PC-9 (cell line): Measurements from ENCODE around the gene CMBL. TPM values are rescaled to one million over a fixed set of nuclear protein-coding genes. Genes with fewer than 3 reads are reported as not detected.
"Not testable (repeated sequence)": the region's sequence is repeated elsewhere in the genome, so short reads cannot be mapped to it uniquely, and the experiment has no call there.

Experiments
- BruUV-seq: library from RNA; stranded (reverse); fragments of 400-500 nt; replicated peaks from 2 replicates; lab custom pipeline; 2021; lab: Mats Ljungman, UMichigan
- CTCF ChIA-PET: fragments of 300-600 bp; sonication (Branson Sonifier 250); formaldehyde crosslinking; loops from one replicate; lab custom pipeline; 2022; ENCODE audit warnings: antibody characterized with exemption; lab: Charles Lee
- POLR2A ChIA-PET: fragments of 300-600 bp; sonication (Branson Sonifier 250); formaldehyde crosslinking; loops from one replicate; lab custom pipeline; 2022; ENCODE audit warnings: antibody characterized with exemption; ENCODE audit not compliant: unreplicated experiment; lab: Charles Lee
- DNase-seq, 2 experiments: peaks; one replicate each; pipeline versions ENCODE4 v3.0.0 to v3.0.0-alpha.2; 2015 to 2022; ENCODE audit warnings: mixed read lengths in 1 of 2
- H2AFZ ChIP-seq: fragments of 200-600 bp; sonication (generic); 2 replicates; pipeline ENCODE4 v1.8.1; 2017; ENCODE audit warnings: antibody characterized with exemption
- H3F3A ChIP-seq: fragments of 200-600 bp; sonication (generic); 2 replicates; pipeline ENCODE4 v1.8.1; 2017; ENCODE audit warnings: antibody characterized with exemption, mild to moderate bottlenecking, low read depth; ENCODE audit not compliant: insufficient read depth
- H3K27ac ChIP-seq: fragments of 200-600 bp; sonication (generic); 2 replicates; pipeline ENCODE4 v1.6.1; 2016; ENCODE audit warnings: mixed run types
- H3K27me3 ChIP-seq: fragments of 200-600 bp; sonication (generic); 2 replicates; pipeline ENCODE4 v1.6.1; 2016; ENCODE audit warnings: low read depth, mixed run types; ENCODE audit not compliant: insufficient read depth
- H3K36me3 ChIP-seq: fragments of 200-600 bp; sonication (generic); 2 replicates; pipeline ENCODE4 v1.6.1; 2016; ENCODE audit warnings: low read depth, mixed run types
- H3K4me1 ChIP-seq: fragments of 200-600 bp; sonication (generic); replicated peaks from 2 replicates; pipeline ENCODE4 v1.6.1; 2016; ENCODE audit warnings: mixed run types; ENCODE audit not compliant: insufficient read depth
- H3K4me2 ChIP-seq: fragments of 200-600 bp; sonication (generic); 2 replicates; pipeline ENCODE4 v1.6.1; 2017; ENCODE audit warnings: mixed run types
- H3K4me3 ChIP-seq: fragments of 200-600 bp; sonication (generic); 2 replicates; pipeline ENCODE4 v1.6.1; 2016; ENCODE audit warnings: mixed run types
- H3K79me2 ChIP-seq: fragments of 200-600 bp; sonication (generic); 2 replicates; pipeline ENCODE4 v1.6.1; 2017; ENCODE audit warnings: low read depth, mixed run types
- H3K9me2 ChIP-seq: fragments of 200-600 bp; sonication (generic); 2 replicates; pipeline ENCODE4 v1.8.1; 2017; ENCODE audit warnings: mild to moderate bottlenecking; ENCODE audit not compliant: insufficient read depth
- H3K9me3 ChIP-seq: fragments of 200-600 bp; sonication (generic); 2 replicates; pipeline ENCODE4 v1.8.1; 2016; ENCODE audit warnings: low read depth; ENCODE audit not compliant: insufficient read depth
- H4K20me1 ChIP-seq: fragments of 200-600 bp; sonication (generic); 2 replicates; pipeline ENCODE4 v1.8.1; 2017; ENCODE audit not compliant: insufficient read depth
- CTCF ChIP-seq: fragments of 200-600 bp; sonication (generic); conservative IDR thresholded peaks from 2 replicates; pipeline ENCODE4 v1.6.1; 2017; ENCODE audit warnings: mixed run types, antibody characterized with exemption, mild to moderate bottlenecking, moderate library complexity
- EZH2 ChIP-seq: fragments of 200-600 bp; sonication (generic); IDR thresholded peaks from 2 replicates; pipeline ENCODE4 v1.8.0; 2017; ENCODE audit warnings: antibody characterized with exemption, low read depth
- intact Hi-C: fragments of 100-400 bp; cut with micrococcal nuclease; formaldehyde crosslinking; loops from one replicate; pipeline ENCODE4 v1.10.0; 2022; ENCODE audit not compliant: unreplicated experiment
- total RNA-seq: library from RNA; stranded (reverse); gene quantifications from 2 replicates; pipeline ENCODE4 v1.2.3, GENCODE V29; 2021

Gene CMBL
- total RNA-seq, 1 experiment from 2014 or later = 286 TPM

GRCh38 chr5:10275991-10276390, 31.7 kb downstream of the CMBL start:
- no peak overlapping the region for H3K27ac ChIP-seq
- peaks cover 7% of the 10 kb centered on the region; the same call in 1 of the 2 replicates for H3K36me3 ChIP-seq
- H2AFZ ChIP-seq = no peak overlapping the region
- POLR2A ChIA-PET = no interaction called here
- H3K4me3 ChIP-seq = no peak overlapping the region
- H3K9me2 ChIP-seq = no peaks in the 10 kb centered on the region
- no peak overlapping the region for H3K4me2 ChIP-seq
- no peak for TF ChIP-seq EZH2
- no peak for TF ChIP-seq CTCF
- no peaks in the 10 kb centered on the region for H3K79me2 ChIP-seq
- H3K27me3 ChIP-seq = no peaks in the 10 kb centered on the region
- H4K20me1 ChIP-seq = no peaks in the 10 kb centered on the region
- peaks cover 5% of the 10 kb centered on the region for H3F3A ChIP-seq
- BruUV-seq = no TSS peak
- CTCF ChIA-PET = no interaction called here
- H3K4me1 ChIP-seq = no peaks in the 10 kb centered on the region
- intact Hi-C loops = no loop called here
- H3K9me3 ChIP-seq = no peaks in the 10 kb centered on the region
- DNase-seq = no peak

- Histone ChIP-seq H3K79me2 (no peaks in the 10 kb centered on the region), H3K4me3 (no peak overlapping the region), H2AFZ (no peak overlapping the region), H3K27ac (no peak overlapping the region), H3K4me2 (no peak overlapping the region), H3F3A (peaks cover 1% of the 10 kb centered on the region), H3K9me2 (no peaks in the 10 kb centered on the region), H3K4me1 (no peaks in the 10 kb centered on the region), H3K9me3 (no peaks in the 10 kb centered on the region), H4K20me1 (no peaks in the 10 kb centered on the region), H3K36me3 (peaks cover 7% of the 10 kb centered on the region; the same call in 1 of the 2 replicates), H3K27me3 (no peaks in the 10 kb centered on the region)
- DNase-seq = no peak
- no TSS peak for BruUV-seq
- TF ChIP-seq EZH2 (no peak), CTCF (no peak)
- POLR2A ChIA-PET = no interaction called here
- intact Hi-C loops = no loop called here
- CTCF ChIA-PET = interaction anchor here (0.6 kb wide), 1 partner anchor 1097 kb away, joined by 3 read pairs; no protein-coding TSS in a partner anchor
Observed at GRCh38 chr5:10275460-10275859, 32.2 kb downstream of the CMBL start.

- DNase-seq, H3K27me3 ChIP-seq, H2AFZ ChIP-seq, CTCF ChIA-PET, BruUV-seq, H3K9me3 ChIP-seq, H3K4me2 ChIP-seq, H4K20me1 ChIP-seq, H3K4me3 ChIP-seq, H3K27ac ChIP-seq, H3F3A ChIP-seq, H3K9me2 ChIP-seq, H3K36me3 ChIP-seq, H3K79me2 ChIP-seq, intact Hi-C loops, H3K4me1 ChIP-seq: not testable (repeated sequence)
- POLR2A ChIA-PET = interaction anchor here (0.6 kb wide), 2 partner anchors 9 to 22 kb away, joined by 3 to 4 read pairs; no protein-coding TSS in a partner anchor
Observed at GRCh38 chr5:10272875-10273209, 34.9 kb downstream of the CMBL start.
